ENCODE data around the gene SCGN. TPM values are rescaled to one million over a fixed set of nuclear protein-coding genes. Genes with fewer than 3 reads are reported as not detected.

SCGN gene
- total and polyA plus RNA-seq, 2 of the 13 experiments (the other 11 are each of a cell fraction or from before 2014, with no cell fraction given), result 2.9 to 29.0 TPM

DNA sequence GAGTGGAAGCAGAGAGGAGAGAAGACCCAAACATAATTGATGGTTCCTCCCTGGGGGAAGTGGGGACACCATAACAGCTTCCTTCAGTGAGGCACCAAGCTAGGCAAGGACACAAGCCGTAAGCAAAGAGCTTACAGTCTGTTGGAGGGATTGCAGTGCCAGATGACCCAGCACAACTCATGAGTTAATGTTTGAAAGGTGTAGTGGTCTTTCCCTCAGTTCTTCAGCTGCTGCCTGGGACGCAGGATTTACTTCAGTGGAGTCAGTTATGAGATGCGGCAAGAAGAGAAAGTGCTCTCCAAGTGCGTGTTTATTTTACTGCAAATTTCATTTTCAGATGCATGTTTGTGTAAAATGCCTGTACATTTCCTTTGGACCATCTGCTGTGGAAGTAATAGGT is 63.8 kb downstream of the SCGN start (continued):
- no peak for TF ChIP-seq ZNF230 (CRISPR knock-in tag; IDR thresholded peaks at IDR 0.05)
- peak; percentile 27; the same call in 1 of the 2 replicates for TF ChIP-seq STAG1 (CRISPR knock-in tag; IDR thresholded peaks at IDR 0.05)
- TF ChIP-seq MAFG (CRISPR knock-in tag; IDR thresholded peaks at IDR 0.05), result no peak
- 0 out of 2 replicates have a peak, but pooled peaks have one; percentile 15 for TF ChIP-seq ERF (CRISPR knock-in tag; IDR thresholded peaks at IDR 0.05)
- TF ChIP-seq, protein P1, sequence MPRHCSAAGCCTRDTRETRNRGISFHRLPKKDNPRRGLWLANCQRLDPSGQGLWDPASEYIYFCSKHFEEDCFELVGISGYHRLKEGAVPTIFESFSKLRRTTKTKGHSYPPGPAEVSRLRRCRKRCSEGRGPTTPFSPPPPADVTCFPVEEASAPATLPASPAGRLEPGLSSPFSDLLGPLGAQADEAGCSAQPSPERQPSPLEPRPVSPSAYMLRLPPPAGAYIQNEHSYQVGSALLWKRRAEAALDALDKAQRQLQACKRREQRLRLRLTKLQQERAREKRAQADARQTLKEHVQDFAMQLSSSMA (CRISPR knock-in tag; IDR thresholded peaks at IDR 0.05), result no peak
- TF ChIP-seq CBX1 (IDR thresholded peaks at IDR 0.05; ENCODE audit: low read depth), result no peak

DNA sequence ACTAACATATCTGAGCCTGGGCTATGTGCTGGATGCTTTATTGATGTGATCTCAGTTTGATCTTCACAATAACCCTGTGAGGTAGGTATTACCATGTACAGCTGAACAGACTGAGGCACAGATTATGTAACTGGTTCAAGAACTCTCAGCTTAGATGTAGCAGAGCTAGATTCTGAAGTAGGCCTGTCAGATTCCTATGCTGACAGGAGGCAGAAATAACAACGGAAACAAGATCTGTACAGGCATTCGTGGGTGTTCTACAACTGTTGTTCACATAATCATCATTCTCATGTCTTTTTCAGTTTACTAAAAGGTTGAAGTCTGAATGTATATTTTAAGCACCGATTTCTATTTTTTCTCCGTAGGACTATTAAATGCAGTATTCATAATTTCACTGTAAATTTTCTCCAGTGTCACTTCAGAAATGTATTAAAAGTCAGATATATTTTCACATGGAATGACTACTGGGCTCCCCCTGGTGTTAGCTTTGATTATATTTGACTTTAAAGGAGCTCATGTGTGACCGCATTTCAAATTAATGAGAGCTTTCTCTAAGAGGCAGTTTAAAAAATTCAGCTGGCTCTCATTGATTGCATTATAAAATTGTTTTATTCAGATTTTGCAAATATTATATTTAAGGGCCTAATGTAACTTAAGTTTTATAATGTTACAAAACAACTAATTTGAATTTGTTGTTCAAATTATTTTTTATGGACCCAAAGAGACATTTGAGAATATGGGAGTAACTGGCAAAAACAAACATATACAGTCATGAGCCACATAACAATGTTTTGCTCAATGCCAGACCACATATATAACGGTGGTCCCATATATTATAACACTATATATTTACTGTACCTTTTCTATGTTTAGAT is 66.1 kb downstream of the SCGN start:
- Histone ChIP-seq H3K27ac (ENCODE audit: extremely low read length, insufficient read depth, low read length) (no peak overlapping the region), H3K9me3 (ENCODE audit: low read length) (no peaks in the 10 kb centered on the region), H4K20me1 (ENCODE audit: insufficient read depth, low read length) (no peaks in the 10 kb centered on the region), H3K4me3 (replicated peaks in 1 of 3; ENCODE audit: insufficient read depth in 1 of 3, low read depth in 2 of 3, low read length in 3 of 3) (no peak overlapping the region), H3K36me3 (replicated peaks in 1 of 2; ENCODE audit: control insufficient read depth in 1 of 2, insufficient read depth in 2 of 2, low read length in 2 of 2) (no peaks in the 10 kb centered on the region), H3K79me2 (ENCODE audit: insufficient read depth, low read length) (no peaks in the 10 kb centered on the region), H2AFZ (ENCODE audit: low read length) (no peak overlapping the region), H3K4me2 (ENCODE audit: low read depth, low read length) (no peak overlapping the region), H3K9ac (ENCODE audit: insufficient read depth, low read depth, low read length) (no peak overlapping the region), H3K4me1 (ENCODE audit: insufficient read depth, low read length) (peaks cover 38% of the 10 kb centered on the region), H3K27me3 (ENCODE audit: control insufficient read depth in 1 of 2, insufficient read depth in 2 of 2, low read length in 2 of 2) (no peaks in the 10 kb centered on the region)
- CTCF ChIA-PET (ENCODE audit: low intra/inter-chr PET ratio, low total read pairs), result interaction anchor here (1.0 to 1.7 kb wide), 5 partner anchors 116 to 452 kb away, joined by 3 to 8 read pairs (median 5); no protein-coding TSS in a partner anchor
- ATAC-seq, result no peak
- intact Hi-C loops (cut with micrococcal nuclease; ENCODE audit: unreplicated experiment) (loop anchor here (1.0 to 5.0 kb wide), 3 partner anchors 81 to 440 kb away; no protein-coding TSS in a partner anchor), in situ Hi-C loops (cut with HindIII; ENCODE audit: extremely low pct_ligation_motif_present, low pct_unique_long_range_greater_than_20kb) (loop anchor here (5.0 kb wide), 1 partner anchor 164 kb away; no protein-coding TSS in a partner anchor)
- POLR2A ChIA-PET, result no interaction called here
- peak; percentile 39 for DNase-seq (ENCODE audit: low spot score)
- peak; percentile 48 for FAIRE-seq
- 29% methylated on average over 6 of the region's 6 CpGs for WGBS (ENCODE audit: low lambda C conversion rate)
- no TSS peak for BruUV-seq (replicated peaks)
- TF ChIP-seq ZNF44 (CRISPR knock-in tag; IDR thresholded peaks at IDR 0.05) (no peak), TMF1 (CRISPR knock-in tag; IDR thresholded peaks at IDR 0.05; ENCODE audit: low read depth) (no peak), SMC3 (IDR thresholded peaks at IDR 0.05; ENCODE audit: low read length) (peak; percentile 50; the same call in 1 of the 2 replicates), ASH2L (IDR thresholded peaks at IDR 0.05; ENCODE audit: insufficient read length, low read depth, low read length) (peak; percentile 15), ZNF556 (CRISPR knock-in tag; IDR thresholded peaks at IDR 0.05; ENCODE audit: borderline replicate concordance) (no peak), ADNP (CRISPR knock-in tag; IDR thresholded peaks at IDR 0.05) (no peak), SMARCC2 (IDR thresholded peaks at IDR 0.05) (no peak), RAD21 (CRISPR knock-in tag; IDR thresholded peaks at IDR 0.05) (peak; percentile 56; the same call in 1 of the 2 replicates), ZZZ3 (CRISPR knock-in tag; IDR thresholded peaks at IDR 0.05; ENCODE audit: borderline replicate concordance) (no peak), MIXL1 (CRISPR knock-in tag; IDR thresholded peaks at IDR 0.05) (peak; percentile 51; the same call in 1 of the 2 replicates), ELF4 (CRISPR knock-in tag; IDR thresholded peaks at IDR 0.05; ENCODE audit: borderline replicate concordance) (no peak), RFXANK (CRISPR knock-in tag; IDR thresholded peaks at IDR 0.05) (no peak)
- TF ChIP-seq, protein P2, sequence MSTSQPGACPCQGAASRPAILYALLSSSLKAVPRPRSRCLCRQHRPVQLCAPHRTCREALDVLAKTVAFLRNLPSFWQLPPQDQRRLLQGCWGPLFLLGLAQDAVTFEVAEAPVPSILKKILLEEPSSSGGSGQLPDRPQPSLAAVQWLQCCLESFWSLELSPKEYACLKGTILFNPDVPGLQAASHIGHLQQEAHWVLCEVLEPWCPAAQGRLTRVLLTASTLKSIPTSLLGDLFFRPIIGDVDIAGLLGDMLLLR (CRISPR knock-in tag; IDR thresholded peaks at IDR 0.05), result no peak
- TF ChIP-seq, protein P3, sequence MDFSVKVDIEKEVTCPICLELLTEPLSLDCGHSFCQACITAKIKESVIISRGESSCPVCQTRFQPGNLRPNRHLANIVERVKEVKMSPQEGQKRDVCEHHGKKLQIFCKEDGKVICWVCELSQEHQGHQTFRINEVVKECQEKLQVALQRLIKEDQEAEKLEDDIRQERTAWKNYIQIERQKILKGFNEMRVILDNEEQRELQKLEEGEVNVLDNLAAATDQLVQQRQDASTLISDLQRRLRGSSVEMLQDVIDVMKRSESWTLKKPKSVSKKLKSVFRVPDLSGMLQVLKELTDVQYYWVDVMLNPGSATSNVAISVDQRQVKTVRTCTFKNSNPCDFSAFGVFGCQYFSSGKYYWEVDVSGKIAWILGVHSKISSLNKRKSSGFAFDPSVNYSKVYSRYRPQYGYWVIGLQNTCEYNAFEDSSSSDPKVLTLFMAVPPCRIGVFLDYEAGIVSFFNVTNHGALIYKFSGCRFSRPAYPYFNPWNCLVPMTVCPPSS (IDR thresholded peaks at IDR 0.05), result no peak
- TF ChIP-seq, protein P4, sequence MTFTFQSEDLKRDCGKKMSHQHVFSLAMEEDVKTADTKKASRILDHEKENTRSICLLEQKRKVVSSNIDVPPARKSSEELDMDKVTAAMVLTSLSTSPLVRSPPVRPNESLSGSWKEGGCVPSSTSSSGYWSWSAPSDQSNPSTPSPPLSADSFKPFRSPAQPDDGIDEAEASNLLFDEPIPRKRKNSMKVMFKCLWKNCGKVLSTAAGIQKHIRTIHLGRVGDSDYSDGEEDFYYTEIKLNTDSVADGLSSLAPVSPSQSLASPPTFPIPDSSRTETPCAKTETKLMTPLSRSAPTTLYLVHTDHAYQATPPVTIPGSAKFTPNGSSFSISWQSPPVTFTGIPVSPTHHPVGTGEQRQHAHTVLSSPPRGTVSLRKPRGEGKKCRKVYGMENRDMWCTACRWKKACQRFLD (CRISPR knock-in tag; IDR thresholded peaks at IDR 0.05; ENCODE audit: borderline replicate concordance), result no peak
